ENCODE results near the gene ECHS1. TPM values are rescaled to one million over a fixed set of nuclear protein-coding genes. Genes with fewer than 3 reads are reported as not detected.
"Not testable (repeated sequence)": the region's sequence is repeated elsewhere in the genome, so short reads cannot be mapped to it uniquely, and the experiment has no call there.

ECHS1 gene
- total RNA-seq, 2 experiments from 2014 or later, result 47.0 to 48.5 TPM

DNA sequence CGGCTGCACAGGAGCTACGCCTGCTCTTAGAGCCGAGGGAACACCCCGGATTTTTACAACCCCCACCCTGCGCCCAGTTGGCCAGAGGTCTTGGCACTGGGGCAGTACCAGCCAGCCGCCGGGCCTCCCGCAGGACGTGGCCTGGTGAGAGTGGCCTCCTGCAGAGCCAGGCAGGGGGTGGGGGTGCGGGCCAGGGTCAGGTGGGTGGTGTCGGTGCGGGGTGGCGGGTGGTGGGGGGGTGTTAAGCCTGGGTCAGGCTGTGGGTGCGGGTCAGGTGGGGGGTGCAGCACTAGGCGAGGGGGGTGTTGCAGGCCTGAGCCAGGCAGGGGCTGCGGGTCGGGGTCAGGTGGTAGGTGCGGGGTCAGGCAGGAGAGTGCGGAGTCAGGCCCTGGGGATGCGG, 647 bp downstream of the ECHS1 start:
- CTCF ChIA-PET, result no interaction called here
- peaks cover 12% of the 10 kb centered on the region for H3K36me3 Mint-ChIP-seq (ENCODE audit: low read depth)
- no peak for ATAC-seq
- DNase-seq, result no peak
- H3K9me3 Mint-ChIP-seq (ENCODE audit: insufficient read depth), result no peaks in the 10 kb centered on the region
- POLR2A ChIA-PET, result interaction anchor here (0.9 kb wide), 1 partner anchor 12 kb away, joined by 3 read pairs; no protein-coding TSS in a partner anchor
- H3K27me3 Mint-ChIP-seq (ENCODE audit: low read depth), result peaks cover 22% of the 10 kb centered on the region
- peak overlapping the region; percentile 73 for H3K4me3 Mint-ChIP-seq
- peaks cover 15% of the 10 kb centered on the region for H3K4me1 Mint-ChIP-seq (ENCODE audit: low read depth)
- no peak overlapping the region for H3K27ac Mint-ChIP-seq

DNA sequence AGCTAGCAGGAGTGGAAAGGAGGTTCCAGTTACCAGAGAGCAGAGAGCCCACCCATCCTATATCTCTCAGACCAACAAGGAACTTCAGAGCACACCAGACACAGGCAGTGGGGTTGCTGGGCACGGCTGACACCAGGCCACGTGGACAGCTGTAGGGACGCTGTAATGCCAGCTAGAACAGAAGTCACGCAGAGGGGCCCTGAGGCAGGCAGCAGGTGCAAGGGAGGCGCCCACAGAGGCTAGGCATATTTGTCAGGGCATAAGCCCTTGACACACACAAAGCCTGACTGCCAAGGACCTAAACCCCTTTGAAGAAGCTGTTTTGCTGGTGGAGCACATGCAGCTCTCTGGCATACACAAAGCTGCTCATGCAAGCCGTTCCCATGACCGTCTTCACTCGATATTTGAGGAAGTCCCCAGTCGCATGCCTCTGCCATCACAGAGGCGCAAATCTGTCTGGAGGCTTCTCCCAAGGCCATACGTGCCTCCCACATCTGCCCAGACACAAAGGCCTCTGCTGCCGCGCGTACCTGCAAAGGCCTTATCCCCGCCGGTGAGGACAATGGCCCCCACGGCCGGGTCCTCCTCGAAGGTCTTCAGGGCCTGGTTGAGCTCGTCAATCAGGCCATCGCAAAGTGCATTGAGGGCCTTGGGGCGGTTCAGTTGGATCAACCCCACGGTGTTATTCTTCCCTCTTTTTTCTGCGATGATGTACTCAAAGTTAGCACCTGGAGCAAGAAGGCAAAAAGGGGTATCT, 2.9 kb downstream of the ECHS1 start:
- CTCF ChIA-PET, result interaction anchor here (1.0 to 1.2 kb wide), 2 partner anchors 9 to 41 kb away, joined by 3 to 4 read pairs; no protein-coding TSS in a partner anchor

DNA sequence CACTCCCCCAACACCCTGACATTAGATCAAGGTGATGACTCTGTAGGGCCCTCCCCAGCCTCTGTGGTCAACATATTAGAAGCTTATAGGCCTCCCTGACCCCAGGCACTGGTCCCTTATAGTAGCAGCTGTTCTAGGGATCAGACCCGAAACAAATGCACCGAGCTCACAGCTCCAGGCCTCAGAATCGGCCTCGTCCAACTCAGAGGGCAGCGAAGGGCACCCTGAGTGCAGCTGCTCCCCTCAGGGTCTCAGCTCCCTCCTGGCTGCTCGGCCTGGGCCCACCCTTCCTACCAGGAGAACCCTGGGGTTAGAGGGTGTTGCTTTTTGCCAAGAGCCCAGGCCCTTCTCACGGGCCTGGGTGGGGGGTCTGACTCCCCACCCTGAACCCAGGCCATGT, 5.0 kb downstream of the ECHS1 start:
- Mint-ChIP-seq H3K36me3 (ENCODE audit: low read depth) (peaks cover 18% of the 10 kb centered on the region), H3K9me3 (ENCODE audit: insufficient read depth) (no peaks in the 10 kb centered on the region), H3K4me1 (ENCODE audit: low read depth) (peaks cover 6% of the 10 kb centered on the region), H3K4me3 (no peak overlapping the region), H3K27ac (no peak overlapping the region), H3K27me3 (ENCODE audit: low read depth) (no peaks in the 10 kb centered on the region)
- ATAC-seq (no peak), DNase-seq (no peak)
- ChIA-PET POLR2A (no interaction called here), CTCF (no interaction called here)

More for the DNA sequence above, 2.9 kb downstream of the ECHS1 start:
- POLR2A ChIA-PET, result no interaction called here
- peaks cover 5% of the 10 kb centered on the region for H3K27me3 Mint-ChIP-seq (ENCODE audit: low read depth)
- ATAC-seq, result no peak
- no peak overlapping the region for H3K4me3 Mint-ChIP-seq
- peaks cover 14% of the 10 kb centered on the region for H3K36me3 Mint-ChIP-seq (ENCODE audit: low read depth)
- DNase-seq, result no peak
- no peak overlapping the region for H3K27ac Mint-ChIP-seq
- H3K9me3 Mint-ChIP-seq (ENCODE audit: insufficient read depth), result no peaks in the 10 kb centered on the region
- H3K4me1 Mint-ChIP-seq (ENCODE audit: low read depth), result peaks cover 13% of the 10 kb centered on the region

DNA sequence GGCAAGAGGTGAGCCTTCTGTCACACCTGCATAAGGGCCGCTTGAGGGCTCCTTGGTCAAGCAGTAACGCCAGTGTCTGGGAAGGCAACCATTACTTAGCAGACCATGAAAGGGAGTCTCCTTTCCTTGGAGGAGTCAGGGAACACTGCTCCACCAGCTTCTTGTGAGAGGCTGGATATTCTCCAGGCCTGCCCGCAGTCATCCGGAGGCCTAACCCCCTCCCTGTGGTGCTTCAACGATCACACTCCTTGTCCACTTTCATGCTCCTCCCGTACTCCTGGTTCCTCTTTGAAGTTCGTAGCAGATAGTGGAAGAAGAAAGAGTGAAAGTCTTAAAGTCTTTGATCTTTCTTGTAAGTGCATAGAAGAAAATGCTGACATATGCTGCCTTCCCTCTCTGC, 5.7 kb downstream of the ECHS1 start:
- not testable (repeated sequence) for H3K9me3 Mint-ChIP-seq (ENCODE audit: insufficient read depth)

DNA sequence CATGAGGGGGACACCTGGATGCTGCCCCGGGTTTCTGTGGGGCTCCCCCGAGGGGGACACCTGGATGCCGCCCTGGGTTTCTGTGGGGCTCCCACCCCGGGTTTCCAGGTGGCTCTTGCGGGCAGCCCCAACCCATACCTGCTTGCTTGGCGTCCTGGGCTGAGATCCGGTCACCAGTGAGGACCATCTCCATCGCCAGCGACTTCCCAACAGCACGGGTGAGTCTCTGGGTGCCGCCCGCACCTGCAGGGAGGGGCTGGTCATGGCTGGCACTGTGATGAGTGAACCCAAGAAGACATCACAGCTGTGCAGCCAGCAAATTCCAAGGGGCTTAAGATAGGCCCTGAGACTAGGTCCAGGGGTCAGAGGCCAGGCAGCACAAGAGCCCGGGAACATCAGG, 6.4 kb downstream of the ECHS1 start:
- no peaks in the 10 kb centered on the region for H3K9me3 Mint-ChIP-seq (ENCODE audit: insufficient read depth)
- peaks cover 23% of the 10 kb centered on the region for H3K36me3 Mint-ChIP-seq (ENCODE audit: low read depth)
- CTCF ChIA-PET, result no interaction called here
- H3K27me3 Mint-ChIP-seq (ENCODE audit: low read depth), result no peaks in the 10 kb centered on the region
- peaks cover 2% of the 10 kb centered on the region for H3K4me1 Mint-ChIP-seq (ENCODE audit: low read depth)
- ATAC-seq (no peak), DNase-seq (no peak)
- POLR2A ChIA-PET, result no interaction called here
- no peak overlapping the region for H3K27ac Mint-ChIP-seq
- no peak overlapping the region for H3K4me3 Mint-ChIP-seq

More for the DNA sequence above, 5.7 kb downstream of the ECHS1 start:
- H3K27ac Mint-ChIP-seq; H3K27me3 Mint-ChIP-seq (ENCODE audit: low read depth); H3K4me3 Mint-ChIP-seq; H3K4me1 Mint-ChIP-seq (ENCODE audit: low read depth); CTCF ChIA-PET; DNase-seq; POLR2A ChIA-PET; ATAC-seq: not testable (repeated sequence)
- peaks cover 18% of the 10 kb centered on the region for H3K36me3 Mint-ChIP-seq (ENCODE audit: low read depth)

DNA sequence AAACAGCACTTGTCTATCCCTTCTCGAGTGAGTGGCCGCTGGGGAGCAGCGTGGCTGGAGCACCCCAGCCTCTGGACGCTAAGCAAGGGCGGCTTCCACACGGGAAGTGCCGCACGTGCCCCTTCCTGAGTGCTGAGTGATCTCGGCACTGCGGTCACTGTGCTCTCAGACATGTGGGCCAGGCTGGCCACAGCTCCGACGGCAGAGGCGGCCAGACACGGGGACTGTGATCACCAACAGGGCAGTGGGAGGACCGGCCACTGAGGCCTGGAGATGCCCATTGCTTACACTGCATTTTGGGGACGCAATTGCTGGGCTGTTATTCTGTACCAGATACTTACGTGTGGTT, 7.0 kb downstream of the ECHS1 start:
- no peak overlapping the region for H3K27ac Mint-ChIP-seq
- no peak for DNase-seq
- H3K4me1 Mint-ChIP-seq (ENCODE audit: low read depth), result peaks cover 2% of the 10 kb centered on the region
- H3K36me3 Mint-ChIP-seq (ENCODE audit: low read depth), result peaks cover 28% of the 10 kb centered on the region
- CTCF ChIA-PET, result no interaction called here
- POLR2A ChIA-PET, result no interaction called here
- no peaks in the 10 kb centered on the region for H3K9me3 Mint-ChIP-seq (ENCODE audit: insufficient read depth)
- H3K4me3 Mint-ChIP-seq, result no peak overlapping the region
- no peak for ATAC-seq
- H3K27me3 Mint-ChIP-seq (ENCODE audit: low read depth), result no peaks in the 10 kb centered on the region

DNA sequence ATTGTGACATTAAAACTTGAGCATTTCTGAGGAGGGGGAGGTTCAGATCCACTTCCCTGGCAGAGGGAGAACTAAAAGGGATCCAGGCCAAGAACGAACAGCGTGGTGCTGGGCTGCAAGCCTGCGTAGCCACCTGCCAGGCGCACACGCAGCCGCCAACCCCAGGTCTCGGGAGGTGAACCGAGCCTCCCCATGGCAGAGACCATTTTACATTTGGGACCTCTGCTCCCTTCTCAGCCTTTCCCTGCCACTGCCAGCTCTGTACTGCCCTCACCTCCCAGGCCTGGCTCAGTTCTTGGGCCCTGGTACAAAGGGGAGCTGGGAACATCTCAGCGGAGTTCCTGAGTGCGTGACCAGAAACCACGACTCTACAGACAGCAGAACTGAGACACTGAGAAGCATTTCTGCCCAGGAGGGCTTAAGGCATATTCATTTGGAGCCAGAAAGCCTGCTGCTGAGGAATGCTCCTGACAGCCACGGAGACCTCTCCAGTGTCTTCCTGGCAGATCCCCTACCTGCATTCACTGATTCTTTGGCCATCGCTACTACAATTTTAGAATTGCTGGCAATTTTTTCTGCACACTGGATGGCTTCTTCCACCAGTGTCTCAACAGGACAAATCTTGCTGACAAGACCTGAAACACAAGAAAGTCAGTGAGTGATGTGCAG, 7.6 kb downstream of the ECHS1 start:
- peaks cover 2% of the 10 kb centered on the region for H3K4me1 Mint-ChIP-seq (ENCODE audit: low read depth)
- no peaks in the 10 kb centered on the region for H3K9me3 Mint-ChIP-seq (ENCODE audit: insufficient read depth)
- POLR2A ChIA-PET, result no interaction called here
- ATAC-seq (no peak), DNase-seq (no peak)
- H3K36me3 Mint-ChIP-seq (ENCODE audit: low read depth), result peaks cover 25% of the 10 kb centered on the region
- no peak overlapping the region for H3K4me3 Mint-ChIP-seq
- H3K27me3 Mint-ChIP-seq (ENCODE audit: low read depth), result no peaks in the 10 kb centered on the region
- H3K27ac Mint-ChIP-seq, result no peak overlapping the region
- CTCF ChIA-PET, result no interaction called here

DNA sequence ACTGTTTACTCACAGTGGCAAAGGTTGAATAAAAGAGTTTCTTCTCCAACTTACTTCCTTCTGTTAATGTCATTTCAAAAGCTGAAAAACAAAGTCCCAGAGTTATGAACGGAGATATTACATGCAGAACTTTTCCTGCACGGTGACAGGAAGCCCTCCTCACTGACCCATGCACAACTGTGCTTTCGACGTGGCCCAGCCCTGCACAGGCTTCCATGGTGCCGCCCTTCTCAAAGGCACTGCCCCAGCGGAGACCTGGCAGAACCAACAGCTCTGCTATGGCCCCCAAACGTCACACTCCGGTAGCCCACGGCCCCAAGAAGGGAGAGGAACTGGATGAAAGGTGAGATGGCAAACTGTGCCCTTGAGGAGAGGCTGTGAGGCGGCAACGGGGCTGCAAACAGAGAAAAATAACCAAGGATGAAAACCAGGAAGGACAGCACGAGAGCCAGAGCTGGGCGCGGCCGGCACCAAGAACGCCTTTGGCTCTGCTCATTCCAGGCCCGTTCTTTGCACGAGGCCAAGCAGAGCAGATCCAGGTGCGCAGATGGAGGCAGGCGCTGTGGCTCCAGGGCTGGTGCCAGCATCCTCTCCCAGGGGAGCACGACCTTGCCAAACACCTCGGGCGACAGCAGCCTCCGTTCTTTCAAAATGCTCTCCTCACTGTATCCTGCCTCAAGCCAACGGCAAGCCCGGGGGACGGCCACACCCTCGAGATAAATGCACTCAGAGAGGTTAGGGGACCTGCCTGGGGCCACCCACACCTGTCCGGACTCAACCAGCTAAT, 8.3 kb downstream of the ECHS1 start:
- no peaks in the 10 kb centered on the region for H3K9me3 Mint-ChIP-seq (ENCODE audit: insufficient read depth)
- H3K27ac Mint-ChIP-seq, result no peak overlapping the region
- H3K36me3 Mint-ChIP-seq (ENCODE audit: low read depth), result peaks cover 21% of the 10 kb centered on the region
- no peak for DNase-seq
- ChIA-PET POLR2A (no interaction called here), CTCF (no interaction called here)
- ATAC-seq, result no peak
- no peaks in the 10 kb centered on the region for H3K27me3 Mint-ChIP-seq (ENCODE audit: low read depth)
- H3K4me3 Mint-ChIP-seq, result no peak overlapping the region
- H3K4me1 Mint-ChIP-seq (ENCODE audit: low read depth), result peaks cover 2% of the 10 kb centered on the region

DNA sequence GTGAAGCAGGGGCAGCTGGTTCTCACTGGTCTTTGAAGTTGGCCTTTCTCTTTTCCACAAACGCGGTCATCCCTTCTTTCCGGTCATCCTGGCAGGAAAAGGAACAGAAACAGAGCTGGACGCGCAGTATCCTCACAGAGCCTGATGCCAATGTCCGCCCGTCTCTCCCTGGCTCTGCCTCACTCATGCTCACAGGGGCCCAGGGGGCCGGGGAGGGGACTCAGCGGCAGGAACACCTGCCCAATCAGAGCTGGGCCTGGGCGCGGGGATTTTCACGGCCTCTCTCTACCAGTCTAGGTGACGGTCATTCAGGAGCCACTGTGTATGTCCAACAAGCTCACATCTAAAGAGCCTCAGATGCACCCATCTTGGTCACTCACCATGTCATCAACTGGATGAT, 10.3 kb downstream of the ECHS1 start:
- ChIA-PET POLR2A (no interaction called here), CTCF (no interaction called here)
- no peak for DNase-seq
- H3K27me3 Mint-ChIP-seq (ENCODE audit: low read depth), result no peaks in the 10 kb centered on the region
- ATAC-seq, result no peak
- H3K27ac Mint-ChIP-seq, result no peak overlapping the region
- peaks cover 2% of the 10 kb centered on the region for H3K4me1 Mint-ChIP-seq (ENCODE audit: low read depth)
- no peaks in the 10 kb centered on the region for H3K9me3 Mint-ChIP-seq (ENCODE audit: insufficient read depth)
- peaks cover 15% of the 10 kb centered on the region for H3K36me3 Mint-ChIP-seq (ENCODE audit: low read depth)
- H3K4me3 Mint-ChIP-seq, result no peak overlapping the region

DNA sequence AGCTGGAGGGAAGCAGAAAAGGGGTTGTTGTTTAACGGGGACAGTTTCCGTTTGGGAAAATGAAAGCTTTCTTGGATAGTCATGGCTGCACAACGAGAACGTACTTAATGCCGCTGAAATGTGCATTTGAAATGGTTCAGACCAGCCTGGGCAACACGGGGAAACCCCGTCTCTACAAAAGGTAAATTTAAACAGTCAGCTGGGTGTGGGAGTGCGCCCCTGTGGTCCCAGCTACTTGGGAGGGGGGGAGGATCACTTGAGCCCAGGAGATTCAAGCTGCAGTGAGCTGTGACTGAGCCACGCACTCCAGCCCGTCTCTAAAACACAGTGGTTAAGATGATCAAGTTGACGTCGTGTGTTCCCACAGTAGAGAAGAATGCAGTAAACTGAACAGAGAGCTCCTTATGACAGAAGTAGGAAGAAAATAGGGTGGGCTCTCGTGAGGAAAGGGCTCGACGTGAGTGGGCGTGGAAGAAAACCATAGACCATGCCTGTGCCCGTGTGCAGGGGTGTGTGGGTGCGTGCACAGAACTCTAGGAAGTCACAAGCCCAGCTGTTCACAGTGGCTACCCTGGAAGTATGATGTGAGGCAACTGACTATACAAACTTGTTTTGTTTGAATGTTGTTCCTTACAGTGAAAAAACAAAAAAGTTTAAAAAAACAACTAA, 11.2 kb downstream of the ECHS1 start:
- Mint-ChIP-seq H3K27me3 (ENCODE audit: low read depth) (no peaks in the 10 kb centered on the region), H3K27ac (no peak overlapping the region), H3K4me3 (no peak overlapping the region), H3K4me1 (ENCODE audit: low read depth) (peaks cover 4% of the 10 kb centered on the region), H3K36me3 (ENCODE audit: low read depth) (peaks cover 15% of the 10 kb centered on the region), H3K9me3 (ENCODE audit: insufficient read depth) (no peaks in the 10 kb centered on the region)
- ChIA-PET POLR2A (interaction anchor here (1.1 to 1.6 kb wide), 3 partner anchors 16 to 27 kb away, joined by 3 to 5 read pairs (median 3); no protein-coding TSS in a partner anchor), CTCF (interaction anchor here (1.0 to 2.0 kb wide), 2 partner anchors 8 to 32 kb away, joined by 3 to 8 read pairs; no protein-coding TSS in a partner anchor)
- ATAC-seq, result no peak
- no peak for DNase-seq

DNA sequence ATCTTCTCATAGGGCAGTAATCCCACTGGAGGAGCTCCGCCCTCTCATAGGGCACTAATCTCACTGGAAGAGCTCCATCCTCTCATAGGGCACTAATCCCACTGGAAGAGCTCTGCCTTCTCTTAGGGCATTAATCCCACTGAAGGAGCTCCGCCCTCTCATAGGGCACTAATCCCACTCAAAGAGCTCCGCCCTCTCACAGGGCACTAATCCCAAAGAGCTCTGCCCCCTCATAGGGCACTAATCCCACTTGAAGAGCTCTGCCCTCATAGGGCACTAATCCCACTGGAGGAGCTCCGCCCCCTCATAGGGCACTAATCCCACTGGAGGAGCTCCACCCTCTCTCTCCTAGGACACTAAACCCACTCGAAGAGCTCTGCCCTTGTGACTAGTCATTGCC, 11.9 kb downstream of the ECHS1 start:
- no peak overlapping the region for H3K27ac Mint-ChIP-seq
- no peak overlapping the region for H3K4me3 Mint-ChIP-seq
- CTCF ChIA-PET, result interaction anchor here (1.0 to 2.0 kb wide), 2 partner anchors 9 to 32 kb away, joined by 3 to 8 read pairs; no protein-coding TSS in a partner anchor
- DNase-seq (no peak), ATAC-seq (no peak)
- H3K36me3 Mint-ChIP-seq (ENCODE audit: low read depth), result peaks cover 15% of the 10 kb centered on the region
- H3K9me3 Mint-ChIP-seq (ENCODE audit: insufficient read depth), result no peaks in the 10 kb centered on the region
- peaks cover 4% of the 10 kb centered on the region for H3K4me1 Mint-ChIP-seq (ENCODE audit: low read depth)
- H3K27me3 Mint-ChIP-seq (ENCODE audit: low read depth), result no peaks in the 10 kb centered on the region
- POLR2A ChIA-PET, result interaction anchor here (0.6 to 1.6 kb wide), 5 partner anchors 12 to 202 kb away, joined by 3 to 5 read pairs (median 3); partner anchors contain the start of gene ECHS1

Data from activated CD8-positive, alpha-beta T cell treated with anti-CD3 and anti-CD28 coated beads, Interleukin-2, amount 10 ng/mL, durations not matched to agents 7 days and 5 days (primary cell).